ENCODE measurements around the gene RPS21.

RPS21 gene

GRCh38 chr20:62428396-62429295, 41.7 kb downstream of the RPS21 start:
- DNase-seq (ENCODE audit: extremely low read depth, insufficient read length), result no peak
- TF ChIP-seq CTCF (IDR thresholded peaks at IDR 0.05; ENCODE audit: insufficient read depth, low read length, poor library complexity, severe bottlenecking), result no peak

GRCh38 chr20:62429455-62430310, 42.8 kb downstream of the RPS21 start:
- Histone ChIP-seq H3K4me3 (replicated peaks; ENCODE audit: low read depth, low read length) (no peak overlapping the region), H3K27me3 (replicated peaks; ENCODE audit: control insufficient read depth, insufficient read depth, low read length) (no peaks in the 10 kb centered on the region; the same call in none of the 2 replicates), H3K36me3 (ENCODE audit: control insufficient read depth, insufficient read depth, low read length) (no peaks in the 10 kb centered on the region)
- no peak for TF ChIP-seq CTCF (IDR thresholded peaks at IDR 0.05; ENCODE audit: insufficient read depth, low read length, poor library complexity, severe bottlenecking)
- DNase-seq (ENCODE audit: extremely low read depth, insufficient read length), result no peak

More at GRCh38 chr20:62428396-62429295, 41.7 kb downstream of the RPS21 start:
- H3K27me3 ChIP-seq (replicated peaks; ENCODE audit: control insufficient read depth, insufficient read depth, low read length), result no peaks in the 10 kb centered on the region; the same call in 1 of the 2 replicates
- no peak overlapping the region for H3K4me3 ChIP-seq (replicated peaks; ENCODE audit: low read depth, low read length)
- H3K36me3 ChIP-seq (ENCODE audit: control insufficient read depth, insufficient read depth, low read length), result no peaks in the 10 kb centered on the region

- H3K4me3 ChIP-seq (replicated peaks; ENCODE audit: low read depth, low read length), result no peak overlapping the region
- TF ChIP-seq CTCF (IDR thresholded peaks at IDR 0.05; ENCODE audit: insufficient read depth, low read length, poor library complexity, severe bottlenecking), result no peak
Observed at GRCh38 chr20:62430311-62430853, 43.5 kb downstream of the RPS21 start.

GRCh38 chr20:62430866-62431447, 44.1 kb downstream of the RPS21 start:
- no peaks in the 10 kb centered on the region; the same call in none of the 2 replicates for H3K27me3 ChIP-seq (replicated peaks; ENCODE audit: control insufficient read depth, insufficient read depth, low read length)
- no peak for TF ChIP-seq CTCF (IDR thresholded peaks at IDR 0.05; ENCODE audit: insufficient read depth, low read length, poor library complexity, severe bottlenecking)
- H3K4me3 ChIP-seq (replicated peaks; ENCODE audit: low read depth, low read length), result no peak overlapping the region
- no peaks in the 10 kb centered on the region for H3K36me3 ChIP-seq (ENCODE audit: control insufficient read depth, insufficient read depth, low read length)
- DNase-seq (ENCODE audit: extremely low read depth, insufficient read length), result no peak

More at GRCh38 chr20:62430311-62430853, 43.5 kb downstream of the RPS21 start:
- H3K36me3 ChIP-seq (ENCODE audit: control insufficient read depth, insufficient read depth, low read length), result no peaks in the 10 kb centered on the region
- H3K27me3 ChIP-seq (replicated peaks; ENCODE audit: control insufficient read depth, insufficient read depth, low read length), result no peaks in the 10 kb centered on the region; the same call in none of the 2 replicates
- DNase-seq (ENCODE audit: extremely low read depth, insufficient read length), result no peak

Data from GM06990 (cell line).